Mesenchymal stem cell (in vitro differentiated cells and primary cell): ENCODE measurements around the gene COMP.
A peak's percentile ranks its signal among the peaks of the same experiment; 100 is the strongest.

ENCODE experiments used
- DNase-seq: peaks from one replicate; pipeline ENCODE4 v3.0.0-alpha.2; 2013
- H2AFZ ChIP-seq: one replicate; pipeline ENCODE4 v1.6.1; 2013; ENCODE audit warnings: low read depth, mild to moderate bottlenecking, control low read depth, inconsistent platforms, low read length, moderate library complexity
- H2AK5ac ChIP-seq: 2 replicates; pipeline ENCODE4 v1.6.1; 2013; ENCODE audit warnings: low read length, moderate library complexity, mild to moderate bottlenecking, inconsistent platforms; ENCODE audit not compliant: severe bottlenecking
- H2BK120ac ChIP-seq: one replicate; pipeline ENCODE4 v1.6.1; 2013; ENCODE audit warnings: low read depth, mild to moderate bottlenecking, inconsistent platforms, low read length, moderate library complexity
- H2BK12ac ChIP-seq, 2 experiments: one replicate each; pipeline ENCODE4 v1.6.1; 2013; ENCODE audit warnings: inconsistent platforms in 2 of 2, low read length in 2 of 2, mild to moderate bottlenecking in 2 of 2, moderate library complexity in 2 of 2, control low read depth in 1 of 2
- H2BK15ac ChIP-seq: one replicate; pipeline ENCODE4 v1.6.1; 2013; ENCODE audit warnings: mild to moderate bottlenecking, low read depth, inconsistent platforms; ENCODE audit not compliant: poor library complexity, severe bottlenecking
- H2BK5ac ChIP-seq: 2 replicates; pipeline ENCODE4 v1.6.1; 2013; ENCODE audit warnings: low read depth, mild to moderate bottlenecking, low read length, control low read depth, inconsistent platforms; ENCODE audit not compliant: poor library complexity, severe bottlenecking
- H3K14ac ChIP-seq, 2 experiments: one replicate each; pipeline ENCODE4 v1.6.1; 2013; ENCODE audit warnings: inconsistent platforms in 2 of 2, low read length in 2 of 2, control low read depth in 1 of 2, mild to moderate bottlenecking in 1 of 2, moderate library complexity in 1 of 2
- H3K18ac ChIP-seq, 2 experiments: one replicate each; pipeline ENCODE4 v1.6.1; 2013; ENCODE audit warnings: inconsistent platforms in 2 of 2, low read length in 2 of 2, control low read depth in 1 of 2, low read depth in 1 of 2, mild to moderate bottlenecking in 1 of 2
- H3K23ac ChIP-seq, 2 experiments: one replicate each; pipeline ENCODE4 v1.6.1; 2013; ENCODE audit warnings: inconsistent platforms in 2 of 2, low read length in 2 of 2, mild to moderate bottlenecking in 2 of 2, moderate library complexity in 2 of 2, control low read depth in 1 of 2
- H3K27ac ChIP-seq: 2 replicates; pipeline ENCODE4 v1.5.1; 2013; ENCODE audit warnings: mild to moderate bottlenecking, moderate library complexity, low read length, control low read depth, inconsistent platforms; ENCODE audit not compliant: poor library complexity, severe bottlenecking
- H3K27me3 ChIP-seq, 2 experiments: 2 replicates each; pipeline versions ENCODE4 v1.6.1 to v1.7.0; 2013; ENCODE audit warnings: low read length in 2 of 2, mild to moderate bottlenecking in 2 of 2, moderate library complexity in 2 of 2, control low read depth in 1 of 2, inconsistent platforms in 1 of 2; ENCODE audit not compliant: control insufficient read depth in 1 of 2, insufficient read depth in 1 of 2
- H3K36me3 ChIP-seq, 2 experiments: 2 replicates each; pipeline versions ENCODE4 v1.6.1 to v1.7.0; 2013; ENCODE audit warnings: low read length in 2 of 2, control low read depth in 1 of 2, inconsistent platforms in 1 of 2, low read depth in 1 of 2, mild to moderate bottlenecking in 1 of 2; ENCODE audit not compliant: insufficient read depth in 2 of 2, control insufficient read depth in 1 of 2
- H3K4ac ChIP-seq, 2 experiments: one replicate each; pipeline ENCODE4 v1.6.1; 2013; ENCODE audit warnings: inconsistent platforms in 2 of 2, low read length in 2 of 2, mild to moderate bottlenecking in 2 of 2, moderate library complexity in 2 of 2, control low read depth in 1 of 2, low read depth in 1 of 2
- H3K4me1 ChIP-seq: 2 replicates; pipeline ENCODE4 v1.6.1; 2013; ENCODE audit warnings: low read depth, low read length, control low read depth; ENCODE audit not compliant: control insufficient read depth, insufficient read depth
- H3K4me2 ChIP-seq: 2 replicates; pipeline ENCODE4 v1.6.1; 2013; ENCODE audit warnings: low read length, mild to moderate bottlenecking, inconsistent platforms; ENCODE audit not compliant: poor library complexity, severe bottlenecking
- H3K4me3 ChIP-seq, 2 experiments: 2 replicates each; pipeline versions ENCODE4 v1.5.1 to v1.7.0; 2013; ENCODE audit warnings: low read length in 2 of 2, mild to moderate bottlenecking in 2 of 2, control low read depth in 1 of 2, low read depth in 1 of 2; ENCODE audit not compliant: insufficient read depth in 1 of 2
- H3K79me1 ChIP-seq: replicated peaks from 2 replicates; pipeline ENCODE4 v1.6.1; 2013; ENCODE audit warnings: mild to moderate bottlenecking, control low read depth, low read length, inconsistent platforms; ENCODE audit not compliant: poor library complexity, severe bottlenecking
- H3K9ac ChIP-seq: 2 replicates; pipeline ENCODE4 v1.7.0; 2013; ENCODE audit warnings: mild to moderate bottlenecking, low read length, moderate library complexity
- H3K9me3 ChIP-seq: 2 replicates; pipeline ENCODE4 v1.7.0; 2013; ENCODE audit warnings: mild to moderate bottlenecking, low read length; ENCODE audit not compliant: control insufficient read depth
- H4K8ac ChIP-seq: one replicate; pipeline ENCODE4 v1.6.1; 2013; ENCODE audit warnings: inconsistent platforms, mild to moderate bottlenecking, low read length, moderate library complexity
- H4K91ac ChIP-seq: one replicate; pipeline ENCODE4 v1.6.1; 2013; ENCODE audit warnings: mild to moderate bottlenecking, low read length, inconsistent platforms
- WGBS: methylation state at CpG from one replicate; pipeline ENCODE4 v1.1.7; 2013; ENCODE audit warnings: mixed read lengths; 5-methylcytosine and 5-hydroxymethylcytosine counted together

The COMP gene

GRCh38 chr19:18741124-18742121, 49.7 kb downstream of the COMP start:
- Histone ChIP-seq H2BK15ac (no peak overlapping the region), H3K9me3 (no peaks in the 10 kb centered on the region), H2BK12ac (no peak overlapping the region), H4K91ac (no peak overlapping the region), H2BK5ac (no peak overlapping the region), H4K8ac (no peak overlapping the region), H3K36me3 (peaks cover 0 to 25% of the 10 kb centered on the region in 2 experiments), H3K18ac (peak overlapping the region in 1 of 2 experiments; percentile 37), H3K14ac (peak overlapping the region in 1 of 2 experiments; percentile 68), H3K27me3 (no peaks in the 10 kb centered on the region), H2AK5ac (no peak overlapping the region), H3K23ac (no peak overlapping the region), H2BK120ac (no peak overlapping the region), H3K27ac (no peak overlapping the region), H3K4ac (no peak overlapping the region), H2AFZ (no peak overlapping the region), H3K79me1 (peaks cover 17% of the 10 kb centered on the region), H3K9ac (no peak overlapping the region), H3K4me1 (peaks cover 30% of the 10 kb centered on the region), H3K4me2 (no peak overlapping the region), H3K4me3 (no peak overlapping the region)
- peak; percentile 20 for DNase-seq
- 80% methylated on average over 23 of the region's 27 CpGs for WGBS

GRCh38 chr19:18738961-18739690, 52.0 kb downstream of the COMP start:
- Histone ChIP-seq H3K79me1 (peaks cover 21% of the 10 kb centered on the region), H3K9me3 (no peaks in the 10 kb centered on the region), H4K8ac (no peak overlapping the region), H4K91ac (no peak overlapping the region), H2BK120ac (no peak overlapping the region), H3K27ac (no peak overlapping the region), H3K14ac (no peak overlapping the region), H3K18ac (no peak overlapping the region), H3K4ac (no peak overlapping the region), H2BK5ac (no peak overlapping the region), H3K4me3 (no peak overlapping the region), H3K9ac (no peak overlapping the region), H2BK15ac (no peak overlapping the region), H2BK12ac (no peak overlapping the region), H3K4me2 (no peak overlapping the region), H3K4me1 (peaks cover 31% of the 10 kb centered on the region), H3K27me3 (no peaks in the 10 kb centered on the region), H3K23ac (no peak overlapping the region), H2AFZ (no peak overlapping the region), H3K36me3 (peaks cover 0 to 20% of the 10 kb centered on the region in 2 experiments), H2AK5ac (no peak overlapping the region)
- no peak for DNase-seq
- 93% methylated on average over 18 of the region's 20 CpGs for WGBS

- no peak overlapping the region for H3K4me3 ChIP-seq
- no peak overlapping the region for H3K18ac ChIP-seq
- WGBS = 100% methylated on average over 1 of the region's 1 CpG
- no peak overlapping the region for H2BK12ac ChIP-seq
- no peak overlapping the region for H3K23ac ChIP-seq
- H2BK5ac ChIP-seq = no peak overlapping the region
- no peak overlapping the region for H3K4ac ChIP-seq
- no peak overlapping the region for H2BK120ac ChIP-seq
- H3K36me3 ChIP-seq = peaks cover 0 to 13% of the 10 kb centered on the region in 2 experiments
- H3K4me1 ChIP-seq = peaks cover 23% of the 10 kb centered on the region
- no peak overlapping the region for H2AK5ac ChIP-seq
- no peaks in the 10 kb centered on the region for H3K9me3 ChIP-seq
- no peak overlapping the region for H3K14ac ChIP-seq
- no peak overlapping the region for H4K8ac ChIP-seq
- no peak overlapping the region for H2AFZ ChIP-seq
- H4K91ac ChIP-seq = no peak overlapping the region
- H3K27ac ChIP-seq = no peak overlapping the region
- no peak overlapping the region for H3K4me2 ChIP-seq
- no peak overlapping the region for H2BK15ac ChIP-seq
- H3K27me3 ChIP-seq = no peaks in the 10 kb centered on the region
- no peak for DNase-seq
- H3K9ac ChIP-seq = no peak overlapping the region
- peaks cover 21% of the 10 kb centered on the region for H3K79me1 ChIP-seq
These were observed 53.2 kb downstream of the COMP start for GRCh38 chr19:18737954-18738351.
